GM12878 (cell line): ENCODE data around the gene MBD5. TPM values are rescaled to one million over a fixed set of nuclear protein-coding genes. Genes with fewer than 3 reads are reported as not detected.

Source experiments
- ATAC-seq: fragments of 200-7000 bp; cut with Tn5 transposase; 3 replicates; pipeline ENCODE4 v1.9.1; 2020; ENCODE audit warnings: mild to moderate bottlenecking, moderate library complexity
- BruUV-seq: library from RNA; stranded (reverse); fragments of 400-500 nt; replicated peaks from 2 replicates; lab custom pipeline; 2021; lab: Mats Ljungman, UMichigan
- CTCF ChIA-PET: fragments of 300-600 bp; sonication (Branson Sonifier 250); formaldehyde crosslinking; extraction: SDS; loops from one replicate; lab custom pipeline; 2021; ENCODE audit warnings: inconsistent platforms; lab: Yijun Ruan, JAX
- POLR2A ChIA-PET: fragments of 350-600 bp; formaldehyde crosslinking; extraction: SDS; loops from one replicate; lab custom pipeline; 2021; ENCODE audit warnings: inconsistent platforms; lab: Charles Lee
- RAD21 ChIA-PET: fragments of 300-600 bp; sonication (Branson Sonifier 250); formaldehyde crosslinking; loops from one replicate; lab custom pipeline; 2023; ENCODE audit warnings: antibody characterized with exemption; ENCODE audit not compliant: unreplicated experiment; lab: Charles Lee
- SMC1A ChIA-PET: fragments of 300-600 bp; sonication (Branson Sonifier 250); formaldehyde crosslinking; loops from one replicate; lab custom pipeline; 2023; ENCODE audit not compliant: unreplicated experiment, uncharacterized antibody; lab: Charles Lee
- DNase-seq: peaks from one replicate; pipeline ENCODE4 v3.0.0-alpha.2; 2011; ENCODE audit warnings: low read depth, low spot score
- FAIRE-seq: peaks from 3 replicates; lab custom pipeline; 2011; peaks lifted over from hg19 to GRCh38; lab: Jason Lieb, UNC
- H2AFZ ChIP-seq: 2 replicates; pipeline ENCODE4 v1.6.0; 2011; ENCODE audit warnings: low read depth, low read length, control low read depth; ENCODE audit not compliant: control insufficient read depth
- H3K27ac ChIP-seq: 2 replicates; pipeline ENCODE4 v1.5.1; 2011; ENCODE audit warnings: control low read depth; ENCODE audit not compliant: control insufficient read depth, insufficient read depth
- H3K27me3 ChIP-seq, 2 experiments: replicated peaks in 1 of 2; 2 replicates each; pipeline versions ENCODE4 v1.6.0 to v1.6.1; 2011; ENCODE audit warnings: low read length in 1 of 2; ENCODE audit not compliant: control insufficient read depth in 2 of 2, insufficient read depth in 2 of 2
- H3K36me3 ChIP-seq, 2 experiments: 2 replicates each; pipeline ENCODE4 v1.5.1; 2011; ENCODE audit warnings: low read length in 1 of 2; ENCODE audit not compliant: control insufficient read depth in 2 of 2, insufficient read depth in 2 of 2
- H3K4me1 ChIP-seq: 2 replicates; pipeline ENCODE4 v1.6.1; 2011; ENCODE audit warnings: mild to moderate bottlenecking, low read length, moderate library complexity, mixed read lengths; ENCODE audit not compliant: control insufficient read depth, insufficient read depth
- H3K4me2 ChIP-seq: 2 replicates; pipeline ENCODE4 v1.6.0; 2011; ENCODE audit warnings: control low read depth; ENCODE audit not compliant: control insufficient read depth, insufficient read depth
- H3K4me3 ChIP-seq: fragments of 200-600 bp; sonication (generic); 2 replicates; pipeline ENCODE4 v1.5.1; 2016
- H3K79me2 ChIP-seq: 2 replicates; pipeline ENCODE4 v1.6.0; 2011; ENCODE audit warnings: low read length; ENCODE audit not compliant: control insufficient read depth, insufficient read depth
- H3K9ac ChIP-seq: 2 replicates; pipeline ENCODE4 v1.8.0; 2011; ENCODE audit warnings: low read length, control low read depth, mixed read lengths; ENCODE audit not compliant: control insufficient read depth, insufficient read depth
- H3K9me3 ChIP-seq: replicated peaks from 3 replicates; pipeline ENCODE4 v1.5.1; 2011; ENCODE audit warnings: mild to moderate bottlenecking, low read length; ENCODE audit not compliant: control insufficient read depth, insufficient read depth
- H4K20me1 ChIP-seq: 2 replicates; pipeline ENCODE4 v1.6.0; 2011; ENCODE audit not compliant: control insufficient read depth, insufficient read depth
- ASH2L ChIP-seq: fragments of 300-600, 200-600 bp; sonication (generic); IDR thresholded peaks from 2 replicates; pipeline ENCODE4 v1.6.1; 2017; ENCODE audit warnings: low read depth, mild to moderate bottlenecking, borderline replicate concordance
- DPF2 ChIP-seq: fragments of 450-650 bp; IDR thresholded peaks from 2 replicates; pipeline ENCODE4 v1.6.1; 2017; ENCODE audit warnings: mild to moderate bottlenecking
- EP300 ChIP-seq, 2 experiments: fragments of 150-350 bp in 1 of 2; IDR thresholded peaks; 2 replicates each; pipeline ENCODE4 v1.6.1; 2011 to 2012; ENCODE audit warnings: low read depth in 2 of 2, low read length in 2 of 2, borderline replicate concordance in 1 of 2, improper control_type of control experiment in 1 of 2, inconsistent platforms in 1 of 2; ENCODE audit not compliant: control insufficient read depth in 1 of 2
- FOS ChIP-seq: IDR thresholded peaks from 3 replicates; pipeline ENCODE4 v1.6.1; 2011; ENCODE audit warnings: borderline replicate concordance; ENCODE audit not compliant: insufficient read length; ENCODE audit errors: extremely low read depth
- NBN ChIP-seq: fragments of 450-650 bp; IDR thresholded peaks from 2 replicates; pipeline ENCODE4 v1.6.1; 2016
- NR2C2 ChIP-seq: IDR thresholded peaks from 2 replicates; pipeline ENCODE4 v1.6.1; 2011; ENCODE audit warnings: borderline replicate concordance, low read depth; ENCODE audit not compliant: control insufficient read depth, insufficient read length
- PAX5 ChIP-seq: IDR thresholded peaks from 2 replicates; pipeline ENCODE4 v1.6.1; 2011; ENCODE audit warnings: low read depth, low read length, borderline replicate concordance
- PAX8 ChIP-seq: fragments of 450-650 bp; IDR thresholded peaks from 2 replicates; pipeline ENCODE4 v1.6.1; 2017; ENCODE audit warnings: mild to moderate bottlenecking, moderate library complexity
- POLR2AphosphoS5 ChIP-seq: IDR thresholded peaks from 2 replicates; pipeline ENCODE4 v1.6.1; 2011; ENCODE audit warnings: mild to moderate bottlenecking, low read length, inconsistent platforms
- RFX5 ChIP-seq: IDR thresholded peaks from 2 replicates; pipeline ENCODE4 v1.6.1; 2011; ENCODE audit warnings: low read depth, low read length, improper control_type of control experiment
- SMAD5 ChIP-seq: IDR thresholded peaks from 2 replicates; pipeline ENCODE4 v1.6.1; 2016; ENCODE audit warnings: antibody characterized with exemption, low read depth
- STAT3 ChIP-seq: IDR thresholded peaks from 2 replicates; pipeline ENCODE4 v1.6.1; 2011; ENCODE audit warnings: low read depth, low read length, improper control_type of control experiment
- TARDBP ChIP-seq: IDR thresholded peaks from 2 replicates; pipeline ENCODE4 v1.6.1; 2016; ENCODE audit warnings: borderline replicate concordance
- WGBS: methylation state at CpG from one replicate; pipeline ENCODE4 v1.1.6; 2016; ENCODE audit warnings: low lambda C conversion rate; ENCODE audit not compliant: insufficient replicate concordance, insufficient coverage; ENCODE audit errors: missing lambda C conversion rate; 5-methylcytosine and 5-hydroxymethylcytosine counted together
- in situ Hi-C: fragments of 300-500 bp; cut with MboI; formaldehyde crosslinking; loops from 9 replicates; pipeline ENCODE4 v1.14.3; 2018; ENCODE audit warnings: mixed read lengths
- intact Hi-C: fragments of 100-400 bp; cut with micrococcal nuclease; formaldehyde crosslinking; loops from one replicate; pipeline ENCODE4 v1.14.2; 2022; ENCODE audit not compliant: unreplicated experiment
- polyA plus RNA-seq, 11 experiments: library from polyadenylated mRNA; depleted of rRNA in 4 of 11; unstranded in 6 of 11; stranded (reverse) in 5 of 11; fragments of >200 nt; fragmentation: Nextera tagmentation in 4 of 11; fragmentation: Illumina TruSeq in 1 of 11; extraction: Ambion mirVana in 4 of 11; extraction: Trizol in 1 of 11; gene quantifications; 1 replicate in 1 of 11; 2 replicates in 10 of 11; pipeline versions ENCODE4 v1.2.1 to v1.2.3, GENCODE V29; 2011 to 2016; ENCODE audit warnings: inconsistent platforms in 2 of 11, missing spikeins in 2 of 11, low read depth in 1 of 11
- total RNA-seq, 4 experiments: library from RNA; depleted of rRNA in 3 of 4; stranded (reverse); fragments of >200 nt in 3 of 4; fragmentation: Illumina TruSeq in 1 of 4; extraction: Trizol in 1 of 4; gene quantifications; 2 replicates each; pipeline versions ENCODE4 v1.2.1 to v1.2.3, GENCODE V29; 2013 to 2021
- TF ChIP-seq, protein P1 (sequence below): fragments of 450-650 bp; formaldehyde crosslinking; IDR thresholded peaks from 2 replicates; pipeline ENCODE4 v1.4.0; 2022; ENCODE audit warnings: mild to moderate bottlenecking, moderate library complexity

MBD5 gene
- total and polyA plus RNA-seq, 10 of the 15 experiments (the other 5 are each of a cell fraction or from before 2014, with no cell fraction given) = 7.4 to 58.0 (median 21.2) TPM

DNA sequence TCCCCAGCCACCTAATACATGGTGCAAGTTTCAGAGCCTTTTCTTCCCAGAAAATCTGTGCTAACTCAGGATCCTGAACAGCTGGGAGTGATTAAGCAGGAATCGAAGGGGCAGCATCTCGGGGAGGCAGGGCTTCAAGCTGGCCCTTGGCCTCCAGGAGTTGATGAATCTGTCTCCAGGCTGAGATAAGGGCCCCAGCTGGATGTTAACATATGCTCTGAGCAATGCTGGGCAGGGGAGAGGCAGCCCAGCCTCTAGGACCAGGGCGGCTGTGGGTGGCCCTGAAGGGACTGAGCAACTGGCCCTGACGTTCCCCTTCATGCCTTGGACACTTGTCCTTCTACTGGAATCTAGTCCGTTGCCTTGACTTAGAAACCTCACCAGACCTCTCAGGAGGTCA is 539.6 kb downstream of the MBD5 start:
- ChIA-PET POLR2A (no interaction called here), SMC1A (no interaction called here), RAD21 (no interaction called here), CTCF (interaction anchor here (1.1 to 1.3 kb wide), 2 partner anchors 8 to 430 kb away, joined by 3 to 5 read pairs; no protein-coding TSS in a partner anchor)
- no peaks in the 10 kb centered on the region for H4K20me1 ChIP-seq
- BruUV-seq = no TSS peak
- intact Hi-C loops (no loop called here), in situ Hi-C loops (no loop called here)
- H3K9me3 ChIP-seq = no peaks in the 10 kb centered on the region; the same call in 1 of the 3 replicates
- H3K36me3 ChIP-seq = no peaks in the 10 kb centered on the region
- no peak for ATAC-seq
- WGBS = 18% methylated on average over 5 of the region's 5 CpGs
- no peak overlapping the region for H3K9ac ChIP-seq
- DNase-seq = no peak
- no peak for TF ChIP-seq PAX5
- no peak for TF ChIP-seq DPF2
- TF ChIP-seq, protein P1, sequence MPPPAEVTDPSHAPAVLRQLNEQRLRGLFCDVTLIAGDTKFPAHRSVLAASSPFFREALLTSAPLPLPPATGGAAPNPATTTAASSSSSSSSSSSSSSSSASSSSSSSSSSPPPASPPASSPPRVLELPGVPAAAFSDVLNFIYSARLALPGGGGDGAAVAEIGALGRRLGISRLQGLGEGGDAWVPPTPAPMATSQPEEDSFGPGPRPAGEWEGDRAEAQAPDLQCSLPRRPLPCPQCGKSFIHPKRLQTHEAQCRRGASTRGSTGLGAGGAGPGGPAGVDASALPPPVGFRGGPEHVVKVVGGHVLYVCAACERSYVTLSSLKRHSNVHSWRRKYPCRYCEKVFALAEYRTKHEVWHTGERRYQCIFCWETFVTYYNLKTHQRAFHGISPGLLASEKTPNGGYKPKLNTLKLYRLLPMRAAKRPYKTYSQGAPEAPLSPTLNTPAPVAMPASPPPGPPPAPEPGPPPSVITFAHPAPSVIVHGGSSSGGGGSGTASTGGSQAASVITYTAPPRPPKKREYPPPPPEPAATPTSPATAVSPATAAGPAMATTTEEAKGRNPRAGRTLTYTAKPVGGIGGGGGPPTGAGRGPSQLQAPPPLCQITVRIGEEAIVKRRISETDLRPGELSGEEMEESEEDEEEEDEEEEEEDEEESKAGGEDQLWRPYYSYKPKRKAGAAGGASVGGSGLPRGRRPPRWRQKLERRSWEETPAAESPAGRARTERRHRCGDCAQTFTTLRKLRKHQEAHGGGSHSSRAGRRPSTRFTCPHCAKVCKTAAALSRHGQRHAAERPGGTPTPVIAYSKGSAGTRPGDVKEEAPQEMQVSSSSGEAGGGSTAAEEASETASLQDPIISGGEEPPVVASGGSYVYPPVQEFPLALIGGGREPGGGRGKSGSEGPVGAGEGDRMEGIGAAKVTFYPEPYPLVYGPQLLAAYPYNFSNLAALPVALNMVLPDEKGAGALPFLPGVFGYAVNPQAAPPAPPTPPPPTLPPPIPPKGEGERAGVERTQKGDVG (CRISPR knock-in tag) = no peak
- TF ChIP-seq PAX8 = no peak
- no peak for TF ChIP-seq ASH2L
- no peak for TF ChIP-seq TARDBP
- TF ChIP-seq POLR2AphosphoS5 = no peak
- no peak for TF ChIP-seq FOS
- TF ChIP-seq STAT3 = no peak
- no peak for TF ChIP-seq RFX5
- TF ChIP-seq NBN = no peak
- no peak for TF ChIP-seq EP300 (IDR thresholded peaks at IDR 0.05; ENCODE audit: borderline replicate concordance in 1 of 2, control insufficient read depth in 1 of 2, low read depth in 2 of 2, low read length in 2 of 2)
- no peak for TF ChIP-seq NR2C2
- no peak for TF ChIP-seq SMAD5
- H3K4me2 ChIP-seq = no peak overlapping the region
- no peak overlapping the region for H3K27ac ChIP-seq
- FAIRE-seq = no peak
- H3K79me2 ChIP-seq = no peaks in the 10 kb centered on the region
- no peak overlapping the region for H3K4me3 ChIP-seq
- H2AFZ ChIP-seq = no peak overlapping the region
- H3K4me1 ChIP-seq = no peaks in the 10 kb centered on the region
- H3K27me3 ChIP-seq = no peaks in the 10 kb centered on the region
